Lower leg skin (tissue), 3 donors: ENCODE data around the gene OR13C8.
"Not testable (repeated sequence)": the region's sequence is repeated elsewhere in the genome, so short reads cannot be mapped to it uniquely, and the experiment has no call there.

Experiments
- CTCF ChIP-seq, 3 donors: fragments of 450-650 bp; IDR thresholded peaks; one replicate each; pipeline ENCODE4 v1.5.1; 2016; ENCODE audit warnings: antibody characterized with exemption in 3 of 3, mild to moderate bottlenecking in 3 of 3, moderate library complexity in 2 of 3
- POLR2A ChIP-seq, 2 donors: fragments of 450-650 bp; IDR thresholded peaks; one replicate each; pipeline ENCODE4 v1.6.1; 2016 to 2017; ENCODE audit warnings: antibody characterized with exemption in 2 of 2, mild to moderate bottlenecking in 1 of 2, moderate library complexity in 1 of 2

- TF ChIP-seq POLR2A, CTCF (IDR thresholded peaks at IDR 0.05): not testable (repeated sequence)
Observed at GRCh38 chr9:104520241-104520640, 48.7 kb upstream of the OR13C8 start.
